HepG2 (cell line): Measurements from ENCODE around the gene DIPK1A.

Source experiments
- IKZF4 ChIP-seq: sonication (generic); formaldehyde crosslinking; IDR thresholded peaks from 2 replicates; pipeline ENCODE4 v1.5.1; 2020; ENCODE audit warnings: borderline replicate concordance, mild to moderate bottlenecking, low read depth, missing genetic modification reagents; ENCODE audit errors: not compliant biosample characterization
- MAFG ChIP-seq: sonication (generic); formaldehyde crosslinking; IDR thresholded peaks from 2 replicates; pipeline ENCODE4 v1.5.1; 2020; ENCODE audit warnings: mild to moderate bottlenecking, missing genetic modification reagents
- MZF1 ChIP-seq: sonication (generic); formaldehyde crosslinking; IDR thresholded peaks from 2 replicates; pipeline ENCODE4 v1.8.1; 2023; ENCODE audit warnings: mild to moderate bottlenecking, missing genetic modification reagents, borderline replicate concordance
- POLR2A ChIP-seq, 2 experiments: IDR thresholded peaks; 2 replicates each; pipeline ENCODE4 v1.6.1; 2011; ENCODE audit warnings: low read depth in 2 of 2, low read length in 2 of 2, mild to moderate bottlenecking in 1 of 2, moderate library complexity in 1 of 2; ENCODE audit not compliant: insufficient read depth in 1 of 2
- POLR2AphosphoS2 ChIP-seq: IDR thresholded peaks from 2 replicates; pipeline ENCODE4 v1.6.1; 2011; ENCODE audit warnings: low read depth, low read length, improper control_type of control experiment
- ZNF274 ChIP-seq: sonication (generic); formaldehyde crosslinking; IDR thresholded peaks from 2 replicates; pipeline ENCODE4 v1.5.1; 2020; ENCODE audit warnings: mild to moderate bottlenecking, missing genetic modification reagents
- TF ChIP-seq, protein P1 (sequence below): sonication (generic); formaldehyde crosslinking; IDR thresholded peaks from 2 replicates; pipeline ENCODE4 v1.4.0; 2020; ENCODE audit warnings: missing genetic modification reagents
- TF ChIP-seq, protein P2 (sequence below): sonication (generic); formaldehyde crosslinking; IDR thresholded peaks from 2 replicates; pipeline ENCODE4 v1.4.0; 2020; ENCODE audit warnings: mild to moderate bottlenecking, missing genetic modification reagents
- TF ChIP-seq, protein P3 (sequence below): sonication (generic); formaldehyde crosslinking; IDR thresholded peaks from 2 replicates; pipeline ENCODE4 v1.5.0; 2020; ENCODE audit warnings: mild to moderate bottlenecking, missing genetic modification reagents, moderate library complexity
- TF ChIP-seq, protein P4 (sequence below): sonication (generic); formaldehyde crosslinking; IDR thresholded peaks from 2 replicates; pipeline ENCODE4 v1.4.0; 2020; ENCODE audit warnings: missing genetic modification reagents

DNA sequence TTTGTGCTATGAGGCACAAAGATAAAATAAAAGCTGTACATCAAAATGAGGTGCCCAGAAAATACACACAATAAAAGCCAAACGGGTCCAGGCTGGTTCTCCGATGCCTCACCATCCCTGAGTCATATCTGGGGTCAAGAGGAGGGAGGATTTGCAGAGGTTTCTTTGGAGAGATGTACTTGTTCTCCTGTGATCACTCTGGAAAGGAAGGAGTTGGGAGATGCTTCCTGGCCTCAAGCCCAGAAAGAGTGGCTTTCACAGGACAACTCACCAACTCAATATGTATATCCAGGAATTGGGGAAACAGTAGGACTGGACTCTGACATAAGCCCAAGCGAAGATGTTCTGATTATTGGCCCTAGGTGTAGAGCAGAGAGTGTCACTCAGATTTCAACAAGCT lies 51.9 kb downstream of the DIPK1A start:
- TF ChIP-seq MZF1, result no peak
- TF ChIP-seq IKZF4 (CRISPR knock-in tag), result no peak
- TF ChIP-seq POLR2AphosphoS2, result no peak
- TF ChIP-seq POLR2A (IDR thresholded peaks at IDR 0.05; ENCODE audit: insufficient read depth in 1 of 2, low read depth in 2 of 2, low read length in 2 of 2), result no peak
- TF ChIP-seq, protein P1, sequence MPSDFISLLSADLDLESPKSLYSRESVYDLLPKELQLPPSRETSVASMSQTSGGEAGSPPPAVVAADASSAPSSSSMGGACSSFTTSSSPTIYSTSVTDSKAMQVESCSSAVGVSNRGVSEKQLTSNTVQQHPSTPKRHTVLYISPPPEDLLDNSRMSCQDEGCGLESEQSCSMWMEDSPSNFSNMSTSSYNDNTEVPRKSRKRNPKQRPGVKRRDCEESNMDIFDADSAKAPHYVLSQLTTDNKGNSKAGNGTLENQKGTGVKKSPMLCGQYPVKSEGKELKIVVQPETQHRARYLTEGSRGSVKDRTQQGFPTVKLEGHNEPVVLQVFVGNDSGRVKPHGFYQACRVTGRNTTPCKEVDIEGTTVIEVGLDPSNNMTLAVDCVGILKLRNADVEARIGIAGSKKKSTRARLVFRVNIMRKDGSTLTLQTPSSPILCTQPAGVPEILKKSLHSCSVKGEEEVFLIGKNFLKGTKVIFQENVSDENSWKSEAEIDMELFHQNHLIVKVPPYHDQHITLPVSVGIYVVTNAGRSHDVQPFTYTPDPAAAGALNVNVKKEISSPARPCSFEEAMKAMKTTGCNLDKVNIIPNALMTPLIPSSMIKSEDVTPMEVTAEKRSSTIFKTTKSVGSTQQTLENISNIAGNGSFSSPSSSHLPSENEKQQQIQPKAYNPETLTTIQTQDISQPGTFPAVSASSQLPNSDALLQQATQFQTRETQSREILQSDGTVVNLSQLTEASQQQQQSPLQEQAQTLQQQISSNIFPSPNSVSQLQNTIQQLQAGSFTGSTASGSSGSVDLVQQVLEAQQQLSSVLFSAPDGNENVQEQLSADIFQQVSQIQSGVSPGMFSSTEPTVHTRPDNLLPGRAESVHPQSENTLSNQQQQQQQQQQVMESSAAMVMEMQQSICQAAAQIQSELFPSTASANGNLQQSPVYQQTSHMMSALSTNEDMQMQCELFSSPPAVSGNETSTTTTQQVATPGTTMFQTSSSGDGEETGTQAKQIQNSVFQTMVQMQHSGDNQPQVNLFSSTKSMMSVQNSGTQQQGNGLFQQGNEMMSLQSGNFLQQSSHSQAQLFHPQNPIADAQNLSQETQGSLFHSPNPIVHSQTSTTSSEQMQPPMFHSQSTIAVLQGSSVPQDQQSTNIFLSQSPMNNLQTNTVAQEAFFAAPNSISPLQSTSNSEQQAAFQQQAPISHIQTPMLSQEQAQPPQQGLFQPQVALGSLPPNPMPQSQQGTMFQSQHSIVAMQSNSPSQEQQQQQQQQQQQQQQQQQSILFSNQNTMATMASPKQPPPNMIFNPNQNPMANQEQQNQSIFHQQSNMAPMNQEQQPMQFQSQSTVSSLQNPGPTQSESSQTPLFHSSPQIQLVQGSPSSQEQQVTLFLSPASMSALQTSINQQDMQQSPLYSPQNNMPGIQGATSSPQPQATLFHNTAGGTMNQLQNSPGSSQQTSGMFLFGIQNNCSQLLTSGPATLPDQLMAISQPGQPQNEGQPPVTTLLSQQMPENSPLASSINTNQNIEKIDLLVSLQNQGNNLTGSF (CRISPR knock-in tag), result no peak
- TF ChIP-seq, protein P2, sequence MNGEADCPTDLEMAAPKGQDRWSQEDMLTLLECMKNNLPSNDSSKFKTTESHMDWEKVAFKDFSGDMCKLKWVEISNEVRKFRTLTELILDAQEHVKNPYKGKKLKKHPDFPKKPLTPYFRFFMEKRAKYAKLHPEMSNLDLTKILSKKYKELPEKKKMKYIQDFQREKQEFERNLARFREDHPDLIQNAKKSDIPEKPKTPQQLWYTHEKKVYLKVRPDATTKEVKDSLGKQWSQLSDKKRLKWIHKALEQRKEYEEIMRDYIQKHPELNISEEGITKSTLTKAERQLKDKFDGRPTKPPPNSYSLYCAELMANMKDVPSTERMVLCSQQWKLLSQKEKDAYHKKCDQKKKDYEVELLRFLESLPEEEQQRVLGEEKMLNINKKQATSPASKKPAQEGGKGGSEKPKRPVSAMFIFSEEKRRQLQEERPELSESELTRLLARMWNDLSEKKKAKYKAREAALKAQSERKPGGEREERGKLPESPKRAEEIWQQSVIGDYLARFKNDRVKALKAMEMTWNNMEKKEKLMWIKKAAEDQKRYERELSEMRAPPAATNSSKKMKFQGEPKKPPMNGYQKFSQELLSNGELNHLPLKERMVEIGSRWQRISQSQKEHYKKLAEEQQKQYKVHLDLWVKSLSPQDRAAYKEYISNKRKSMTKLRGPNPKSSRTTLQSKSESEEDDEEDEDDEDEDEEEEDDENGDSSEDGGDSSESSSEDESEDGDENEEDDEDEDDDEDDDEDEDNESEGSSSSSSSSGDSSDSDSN (CRISPR knock-in tag), result no peak
- TF ChIP-seq MAFG (CRISPR knock-in tag), result no peak
- TF ChIP-seq, protein P3, sequence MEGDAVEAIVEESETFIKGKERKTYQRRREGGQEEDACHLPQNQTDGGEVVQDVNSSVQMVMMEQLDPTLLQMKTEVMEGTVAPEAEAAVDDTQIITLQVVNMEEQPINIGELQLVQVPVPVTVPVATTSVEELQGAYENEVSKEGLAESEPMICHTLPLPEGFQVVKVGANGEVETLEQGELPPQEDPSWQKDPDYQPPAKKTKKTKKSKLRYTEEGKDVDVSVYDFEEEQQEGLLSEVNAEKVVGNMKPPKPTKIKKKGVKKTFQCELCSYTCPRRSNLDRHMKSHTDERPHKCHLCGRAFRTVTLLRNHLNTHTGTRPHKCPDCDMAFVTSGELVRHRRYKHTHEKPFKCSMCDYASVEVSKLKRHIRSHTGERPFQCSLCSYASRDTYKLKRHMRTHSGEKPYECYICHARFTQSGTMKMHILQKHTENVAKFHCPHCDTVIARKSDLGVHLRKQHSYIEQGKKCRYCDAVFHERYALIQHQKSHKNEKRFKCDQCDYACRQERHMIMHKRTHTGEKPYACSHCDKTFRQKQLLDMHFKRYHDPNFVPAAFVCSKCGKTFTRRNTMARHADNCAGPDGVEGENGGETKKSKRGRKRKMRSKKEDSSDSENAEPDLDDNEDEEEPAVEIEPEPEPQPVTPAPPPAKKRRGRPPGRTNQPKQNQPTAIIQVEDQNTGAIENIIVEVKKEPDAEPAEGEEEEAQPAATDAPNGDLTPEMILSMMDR (CRISPR knock-in tag), result no peak
- no peak for TF ChIP-seq ZNF274 (CRISPR knock-in tag)
- TF ChIP-seq, protein P4, sequence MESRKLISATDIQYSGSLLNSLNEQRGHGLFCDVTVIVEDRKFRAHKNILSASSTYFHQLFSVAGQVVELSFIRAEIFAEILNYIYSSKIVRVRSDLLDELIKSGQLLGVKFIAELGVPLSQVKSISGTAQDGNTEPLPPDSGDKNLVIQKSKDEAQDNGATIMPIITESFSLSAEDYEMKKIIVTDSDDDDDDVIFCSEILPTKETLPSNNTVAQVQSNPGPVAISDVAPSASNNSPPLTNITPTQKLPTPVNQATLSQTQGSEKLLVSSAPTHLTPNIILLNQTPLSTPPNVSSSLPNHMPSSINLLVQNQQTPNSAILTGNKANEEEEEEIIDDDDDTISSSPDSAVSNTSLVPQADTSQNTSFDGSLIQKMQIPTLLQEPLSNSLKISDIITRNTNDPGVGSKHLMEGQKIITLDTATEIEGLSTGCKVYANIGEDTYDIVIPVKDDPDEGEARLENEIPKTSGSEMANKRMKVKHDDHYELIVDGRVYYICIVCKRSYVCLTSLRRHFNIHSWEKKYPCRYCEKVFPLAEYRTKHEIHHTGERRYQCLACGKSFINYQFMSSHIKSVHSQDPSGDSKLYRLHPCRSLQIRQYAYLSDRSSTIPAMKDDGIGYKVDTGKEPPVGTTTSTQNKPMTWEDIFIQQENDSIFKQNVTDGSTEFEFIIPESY (CRISPR knock-in tag), result no peak
